Lung microvascular endothelial cell (primary cell): ENCODE measurements around the gene ZNF664. TPM values are rescaled to one million over a fixed set of nuclear protein-coding genes. Genes with fewer than 3 reads are reported as not detected.

ENCODE experiments used
- DNase-seq, 2 donors: peaks; one replicate each; pipeline versions ENCODE4 v3.0.0 to v3.0.0-alpha.2; 2010; ENCODE audit warnings: low read depth in 2 of 2
- total RNA-seq: library from RNA; depleted of rRNA; stranded (reverse); fragments of >200 nt; gene quantifications from 2 replicates; pipeline ENCODE4 v1.2.1, GENCODE V29; 2014

The ZNF664 gene
- total RNA-seq, 1 donor from 2014 or later = 40.1 TPM

DNA sequence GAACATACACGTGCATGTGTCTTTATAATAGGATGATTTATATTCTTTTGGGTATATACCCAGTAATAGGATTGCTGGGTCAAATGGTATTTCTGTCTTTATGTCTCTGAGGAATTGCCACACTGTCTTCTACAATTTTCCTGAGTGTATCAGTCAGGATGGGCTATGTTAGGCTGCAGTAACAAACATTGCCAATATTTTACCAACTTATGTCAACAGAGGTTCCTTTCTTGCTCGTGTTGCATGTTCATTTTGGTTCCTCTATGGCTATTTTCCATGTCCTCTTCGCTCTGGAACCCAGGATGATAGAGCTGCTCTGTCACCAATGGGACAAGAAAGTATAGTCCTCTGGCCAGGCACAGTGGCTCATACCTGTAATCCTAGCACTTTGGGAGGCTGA, 86.7 kb downstream of the ZNF664 start:
- DNase-seq = no peak

Other genes with a start within 250 kb of the ZNF664 start
- gene DNAH10, start 210.9 kb upstream of the ZNF664 start, total RNA-seq = not detected in 2 replicates
- gene CCDC92, start 384 bp upstream of the ZNF664 start, total RNA-seq = 3.9 and 4.8 TPM in 2 replicates